ENCODE data around the gene TMEM169.
"Not testable (repeated sequence)": the region's sequence is repeated elsewhere in the genome, so short reads cannot be mapped to it uniquely, and the experiment has no call there.

The TMEM169 gene

DNA sequence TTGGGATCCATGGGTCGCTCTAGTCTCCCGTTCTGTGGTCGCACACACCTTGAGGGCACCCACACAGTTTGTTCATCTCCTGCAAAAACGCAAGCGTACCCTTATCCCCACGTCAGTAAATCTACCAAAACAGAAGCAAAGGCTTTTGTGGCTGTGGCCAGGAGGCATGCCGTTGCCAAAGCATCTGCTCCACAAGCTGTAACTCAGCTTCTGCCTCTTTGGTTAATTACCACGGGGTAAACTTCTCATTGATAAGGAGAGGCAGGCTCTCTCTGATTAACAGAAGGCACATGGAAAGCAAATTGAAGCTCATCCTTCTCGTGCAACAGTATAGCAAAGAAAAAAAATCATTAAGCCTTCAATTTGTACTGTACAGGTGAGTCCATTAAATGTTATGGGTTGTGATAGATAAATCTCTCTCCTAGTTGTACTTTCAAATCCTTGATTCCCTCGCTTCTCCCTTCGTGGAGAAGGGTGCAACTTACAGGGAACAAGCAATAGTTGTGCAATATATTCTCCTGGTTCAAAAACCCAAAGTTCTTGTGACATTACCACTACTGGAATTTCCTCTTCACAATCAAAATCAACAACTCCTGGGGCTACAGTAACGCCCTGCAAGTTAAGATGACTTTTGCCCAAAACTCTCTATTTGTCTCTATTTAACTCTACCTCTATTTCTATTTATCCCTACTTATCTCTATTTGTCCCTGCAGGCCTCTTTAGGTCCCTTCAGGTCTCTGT is 10.4 kb upstream of the TMEM169 start:
- DNase-seq = no peak

DNA sequence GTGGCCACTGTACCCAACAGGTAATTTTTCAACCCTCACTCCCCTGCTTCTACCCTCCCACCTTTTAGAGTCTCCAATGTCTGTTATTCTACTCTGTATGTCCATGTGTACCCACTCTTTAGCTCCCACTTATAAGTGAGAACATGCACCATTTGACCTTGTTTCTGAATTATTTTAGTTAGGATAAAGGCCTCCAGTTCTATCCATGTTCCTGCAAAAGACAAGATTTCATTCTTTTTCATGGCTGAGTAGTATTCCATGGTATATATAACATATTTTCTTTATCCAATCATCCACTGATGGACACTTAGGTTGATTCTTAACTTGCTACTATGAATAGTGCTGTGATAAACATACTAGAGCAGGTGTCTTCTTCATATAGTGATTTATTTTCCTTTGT is 9.2 kb upstream of the TMEM169 start:
- DNase-seq = no peak

DNA sequence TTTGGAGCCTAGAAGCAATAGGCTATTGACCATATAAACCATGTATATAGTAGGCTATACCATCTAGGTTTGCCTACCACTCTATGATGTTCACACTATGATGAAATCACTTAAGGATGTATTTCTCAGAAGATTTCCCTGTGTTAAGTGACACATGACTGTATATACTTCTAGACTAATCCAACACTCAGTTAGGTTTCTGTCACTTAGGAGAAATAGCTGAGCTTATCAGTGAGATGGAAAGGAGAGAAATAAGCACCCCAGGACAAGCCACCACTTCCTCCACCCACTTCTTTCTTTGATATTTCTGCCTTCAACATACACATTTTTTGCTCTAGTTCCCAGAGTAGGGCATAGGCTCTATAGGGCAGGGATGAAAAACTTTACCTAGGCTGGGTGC is 7.9 kb upstream of the TMEM169 start:
- no peak for DNase-seq

GRCh38 chr2:216074380-216074779 is 7.3 kb upstream of the TMEM169 start:
- no peak for DNase-seq

- no peak for DNase-seq
These were observed 6.9 kb upstream of the TMEM169 start for GRCh38 chr2:216074794-216075193.

- DNase-seq = no peak
These were observed 5.9 kb upstream of the TMEM169 start for GRCh38 chr2:216075510-216076485.

GRCh38 chr2:216078776-216079175 is 2.9 kb upstream of the TMEM169 start:
- DNase-seq = no peak

DNA sequence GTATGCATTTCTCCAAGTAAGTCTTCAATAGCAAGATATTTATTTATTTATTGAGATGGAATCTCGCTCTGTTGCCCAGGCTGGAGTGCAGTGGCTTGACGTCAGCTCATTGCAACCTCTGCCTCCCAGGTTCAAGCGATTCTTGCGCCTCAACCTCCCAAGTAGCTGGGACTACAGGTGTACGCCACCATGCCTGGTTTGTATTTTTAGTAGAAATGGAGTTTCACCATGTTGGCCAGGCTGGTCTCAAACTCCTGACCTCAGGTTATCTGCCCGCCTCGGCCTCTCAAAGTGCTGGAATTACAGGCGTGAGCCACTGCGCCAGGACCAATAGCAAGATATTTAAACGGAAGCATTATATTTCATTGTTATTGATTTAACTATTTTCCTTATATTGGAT is 1.7 kb upstream of the TMEM169 start:
- not testable (repeated sequence) for DNase-seq

DNA sequence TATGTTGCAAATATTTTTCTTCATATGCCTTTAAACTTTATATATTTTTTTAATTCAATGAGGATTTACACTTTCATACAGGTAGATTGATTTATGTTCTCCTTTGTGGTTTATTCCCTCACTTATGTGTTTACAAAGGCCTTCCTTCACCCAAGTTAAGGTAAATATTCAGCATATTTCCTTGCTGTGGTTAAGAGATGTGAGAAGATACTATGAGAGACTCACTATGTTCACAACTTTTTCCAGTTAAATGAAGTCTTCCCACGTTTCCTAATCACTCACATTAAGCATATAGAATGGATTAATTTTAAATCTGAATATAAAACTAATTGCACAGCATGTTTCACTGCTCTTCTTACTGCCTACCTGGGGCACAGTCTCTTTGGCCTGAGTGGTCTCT is 707 bp upstream of the TMEM169 start:
- no peak for DNase-seq

DNA sequence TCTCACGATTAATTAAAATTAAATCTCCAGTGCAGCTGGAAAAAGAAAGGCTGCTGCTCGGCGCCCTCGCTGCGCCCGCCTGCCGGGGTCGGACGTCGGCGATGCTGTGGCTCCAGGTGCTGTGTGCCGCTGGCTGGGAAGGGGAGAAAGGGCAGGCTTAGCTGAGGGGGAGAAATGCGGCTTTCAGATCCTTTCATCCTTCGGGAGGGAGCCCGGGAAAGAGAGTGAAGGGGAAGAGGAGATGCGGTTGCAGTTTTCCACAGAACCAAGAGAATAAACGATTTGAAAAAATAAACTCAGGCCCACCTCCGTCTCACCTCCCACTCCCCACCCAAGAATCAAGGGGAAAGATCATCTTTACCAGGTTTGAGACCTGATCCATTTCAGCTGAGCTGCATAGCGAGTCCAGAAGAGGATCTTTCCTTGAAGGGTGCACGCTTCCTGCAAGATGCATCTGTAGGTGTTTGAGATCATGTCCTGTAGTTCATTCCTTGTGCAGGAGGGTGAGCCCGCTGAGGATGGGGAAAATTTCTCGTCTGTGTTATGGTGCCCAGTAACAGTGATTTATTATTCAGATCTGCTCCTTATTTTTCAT is 495 bp downstream of the TMEM169 start:
- DNase-seq = peak in 7 of 58 donors; percentile 15 to 51 (median 35)

- peak in 33 of 58 donors; percentile 6 to 64 (median 25) for DNase-seq
These were observed 1.1 kb downstream of the TMEM169 start for GRCh38 chr2:216082805-216083204.

DNA sequence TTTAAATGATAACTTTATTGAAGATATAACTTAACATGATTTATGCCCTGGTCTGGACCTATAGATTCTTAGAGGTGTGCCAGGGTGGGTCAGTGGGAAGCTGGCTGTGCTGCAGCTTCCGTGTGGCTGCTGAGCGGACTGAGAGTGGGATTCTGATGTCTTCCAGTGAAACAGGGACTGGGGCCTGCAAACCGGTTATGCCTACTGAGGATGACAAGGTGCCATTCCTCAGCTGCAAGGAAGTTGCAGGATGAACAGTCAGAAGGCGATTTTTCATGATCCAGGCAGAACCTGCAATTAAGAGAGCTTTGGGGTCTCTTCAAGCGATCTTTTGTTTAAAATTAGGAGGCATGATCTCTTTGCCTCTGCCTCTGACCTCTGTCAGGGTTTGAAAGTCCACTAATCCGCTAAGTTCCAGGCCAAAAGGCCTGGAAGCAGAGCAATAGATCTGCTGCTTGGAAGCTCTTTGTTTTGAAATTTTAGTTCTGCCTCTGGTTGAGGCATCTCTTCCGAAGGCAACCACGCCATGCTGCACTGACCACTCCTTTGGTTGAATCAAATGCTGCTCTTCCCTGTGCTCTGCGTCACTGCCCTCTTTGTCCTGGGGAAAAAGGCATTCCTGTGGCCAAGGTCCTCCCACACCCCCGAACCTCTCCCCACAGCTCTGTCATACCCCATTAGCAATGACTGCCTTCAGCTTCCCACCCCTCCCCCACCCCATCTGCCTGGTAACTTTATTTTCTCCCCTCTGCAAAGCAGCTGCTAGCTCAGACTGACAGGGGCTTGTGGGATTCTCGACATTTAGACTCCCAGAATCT is 2.0 kb downstream of the TMEM169 start:
- peak in 4 of 58 donors; percentile 3 to 21 (median 14) for DNase-seq

- no peak for DNase-seq
These were observed 2.8 kb downstream of the TMEM169 start for GRCh38 chr2:216084547-216084946.

DNA sequence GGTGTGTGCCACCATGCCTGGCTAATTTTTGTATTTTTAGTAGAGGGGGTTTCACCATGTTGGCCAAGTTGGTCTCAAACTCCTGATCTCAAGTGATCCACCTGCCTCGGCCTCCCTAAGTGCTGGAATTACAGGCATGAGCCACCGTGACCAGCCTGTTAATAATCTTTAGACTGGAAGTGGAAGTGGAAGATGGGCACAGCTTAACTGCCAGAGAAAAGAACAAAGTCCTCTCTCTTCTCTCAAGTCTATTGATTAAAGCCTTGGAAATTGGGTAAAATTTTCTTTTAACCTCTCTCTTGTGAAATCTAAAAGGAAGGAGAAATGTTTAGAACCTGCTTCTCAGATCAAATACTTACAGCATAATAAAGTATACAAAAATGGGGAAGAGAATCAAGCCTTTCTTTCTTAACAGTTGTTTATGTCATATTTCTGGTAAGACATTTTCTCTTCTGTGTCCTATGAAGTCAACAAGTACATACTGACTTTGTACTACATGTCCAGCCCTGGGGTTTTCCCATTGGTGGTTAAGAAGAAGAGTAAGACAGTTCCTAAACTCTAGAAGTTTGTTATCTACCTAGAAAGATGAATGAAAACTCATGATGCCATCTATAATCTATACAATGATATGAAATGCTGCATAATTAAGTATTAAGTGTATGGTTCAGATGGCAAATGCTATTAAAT is 4.6 kb downstream of the TMEM169 start:
- DNase-seq = no peak

- DNase-seq = no peak
These were observed 8.7 kb downstream of the TMEM169 start for GRCh38 chr2:216090369-216090786.

- no peak for DNase-seq
These were observed 10.9 kb downstream of the TMEM169 start for GRCh38 chr2:216092646-216093045.

DNA sequence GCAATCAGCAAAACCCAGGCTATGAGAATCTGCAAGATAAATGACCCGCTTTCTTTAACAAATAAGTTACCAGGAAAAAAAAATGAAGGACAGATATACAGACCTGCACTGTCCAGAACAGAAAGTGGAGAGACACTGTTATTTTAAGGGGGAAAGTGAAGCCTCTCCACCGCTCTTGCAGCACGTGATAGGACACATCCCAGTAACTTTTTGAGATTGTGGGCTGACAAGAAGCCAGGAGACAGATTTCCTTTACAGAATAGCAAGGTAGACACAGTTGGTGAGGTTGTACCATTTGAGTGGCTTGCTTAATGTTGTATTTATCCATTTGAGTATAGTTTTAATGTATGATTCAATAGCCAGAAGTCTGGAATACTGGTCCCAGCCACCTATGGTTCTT is 13.0 kb downstream of the TMEM169 start:
- DNase-seq = no peak

GRCh38 chr2:216098421-216099334 is 17.0 kb downstream of the TMEM169 start:
- DNase-seq = no peak

GRCh38 chr2:216101109-216101508 is 19.4 kb downstream of the TMEM169 start:
- no peak for DNase-seq

Measured in anterior cingulate cortex (tissue), 58 donors.